IPS-NIHi11 (cell line): ENCODE results near the gene MTA3.
"Not testable (repeated sequence)": the region's sequence is repeated elsewhere in the genome, so short reads cannot be mapped to it uniquely, and the experiment has no call there.

ENCODE experiments used
- DNase-seq: peaks from one replicate; pipeline ENCODE4 v3.0.0; 2012; ENCODE audit warnings: mixed read lengths, low spot score

The MTA3 gene

DNA sequence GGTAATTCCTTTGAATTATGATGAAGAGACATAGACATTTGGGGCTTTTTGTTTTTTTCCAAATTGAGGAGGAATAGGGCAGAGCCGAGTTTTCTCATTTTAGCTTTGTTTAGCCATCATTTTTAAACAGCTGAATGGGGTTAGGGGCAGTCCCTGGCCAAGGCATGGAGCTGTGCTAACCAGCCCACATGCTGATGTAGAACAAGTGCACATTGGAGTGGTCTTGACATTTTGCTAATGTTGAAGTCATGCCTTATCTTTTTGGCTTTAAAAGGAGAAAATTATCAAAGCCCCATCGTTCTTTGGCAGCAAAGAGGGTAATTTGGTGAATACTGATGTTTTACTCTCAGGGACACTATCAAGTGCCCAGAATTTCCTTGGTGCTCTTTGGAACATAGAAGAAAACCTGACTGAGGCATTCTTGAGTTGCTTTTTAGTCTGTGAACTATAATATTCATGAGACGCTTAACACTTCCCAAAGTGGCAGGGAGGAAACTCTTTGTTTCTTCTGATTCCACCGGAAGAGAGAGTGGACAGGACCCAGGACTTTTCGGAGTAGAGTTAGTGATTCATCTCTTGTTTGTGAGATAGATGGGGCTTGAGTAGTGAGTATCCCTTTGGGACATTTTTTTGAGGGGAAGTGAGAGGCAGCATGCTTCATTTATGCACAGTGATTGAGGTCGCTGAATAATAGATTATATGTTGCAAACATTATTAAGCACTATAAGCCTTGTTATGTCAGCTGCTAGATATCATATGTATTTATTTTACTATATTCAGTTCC, 45.0 kb downstream of the MTA3 start:
- DNase-seq, result no peak

DNA sequence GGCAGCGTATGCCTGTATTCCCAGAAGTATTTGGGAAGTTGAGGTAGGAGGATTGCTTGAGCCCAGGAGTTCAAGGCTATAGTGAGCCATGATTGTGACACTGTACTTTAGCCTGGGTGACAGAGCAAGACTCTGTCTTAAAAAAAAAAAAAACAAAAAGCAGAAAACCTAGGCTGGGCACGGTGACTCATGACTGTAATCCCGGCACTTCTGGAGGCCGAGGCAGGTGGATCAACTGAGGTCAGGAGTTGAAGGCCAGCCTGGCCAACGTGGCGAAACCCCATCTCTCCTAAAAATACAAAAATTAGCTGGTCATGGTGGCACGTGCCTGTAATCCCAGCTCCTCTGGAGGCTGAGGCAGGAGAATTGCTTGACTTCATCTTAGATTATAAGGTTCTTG, 46.4 kb downstream of the MTA3 start:
- no peak for DNase-seq

GRCh38 chr2:42618116-42618515, 49.7 kb downstream of the MTA3 start:
- DNase-seq, result no peak

- DNase-seq, result no peak
Measured at GRCh38 chr2:42618972-42619371, 50.5 kb downstream of the MTA3 start.

- DNase-seq, result not testable (repeated sequence)
Measured at GRCh38 chr2:42621626-42622025, 53.2 kb downstream of the MTA3 start.

GRCh38 chr2:42622943-42623676, 54.7 kb downstream of the MTA3 start:
- DNase-seq, result peak; percentile 13

DNA sequence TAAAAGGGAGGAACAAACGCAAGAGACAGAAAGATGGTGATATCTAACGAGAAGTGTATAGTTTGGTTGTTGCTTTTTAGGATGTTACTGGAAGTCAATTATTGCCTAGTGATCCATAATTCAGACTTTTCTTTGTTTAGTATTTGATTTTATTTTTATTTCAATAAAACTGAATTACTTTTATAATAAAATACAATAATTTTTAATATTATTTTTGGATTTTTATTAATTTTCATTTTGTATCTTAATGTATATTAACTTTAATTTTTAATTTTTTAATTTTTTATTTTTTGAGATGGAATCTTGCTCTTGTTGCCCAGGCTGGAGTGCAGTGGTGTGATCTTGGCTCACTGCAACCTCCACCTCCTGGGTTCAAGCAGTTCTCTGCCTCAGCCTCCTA, 55.6 kb downstream of the MTA3 start:
- no peak for DNase-seq

DNA sequence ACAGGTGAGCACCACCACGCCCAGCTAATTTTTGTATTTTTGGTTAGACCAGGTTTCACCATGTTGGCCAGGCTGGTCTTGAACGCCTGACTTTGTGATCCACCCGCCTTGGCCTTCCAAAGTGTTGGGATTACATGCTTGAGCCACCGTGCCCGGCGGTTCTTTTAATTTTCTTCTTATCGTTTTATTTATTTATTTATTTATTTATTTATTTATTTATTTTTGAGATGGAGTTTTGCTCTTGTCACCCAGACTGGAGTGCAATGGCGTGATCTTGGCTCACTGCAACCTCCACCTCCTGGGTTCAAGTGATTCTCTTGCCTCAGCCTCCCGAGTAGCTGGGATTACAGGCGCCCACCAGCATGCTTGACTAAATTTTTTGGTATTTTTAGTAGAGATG, 59.6 kb downstream of the MTA3 start:
- not testable (repeated sequence) for DNase-seq

GRCh38 chr2:42636934-42637333, 68.5 kb downstream of the MTA3 start:
- DNase-seq, result no peak

DNA sequence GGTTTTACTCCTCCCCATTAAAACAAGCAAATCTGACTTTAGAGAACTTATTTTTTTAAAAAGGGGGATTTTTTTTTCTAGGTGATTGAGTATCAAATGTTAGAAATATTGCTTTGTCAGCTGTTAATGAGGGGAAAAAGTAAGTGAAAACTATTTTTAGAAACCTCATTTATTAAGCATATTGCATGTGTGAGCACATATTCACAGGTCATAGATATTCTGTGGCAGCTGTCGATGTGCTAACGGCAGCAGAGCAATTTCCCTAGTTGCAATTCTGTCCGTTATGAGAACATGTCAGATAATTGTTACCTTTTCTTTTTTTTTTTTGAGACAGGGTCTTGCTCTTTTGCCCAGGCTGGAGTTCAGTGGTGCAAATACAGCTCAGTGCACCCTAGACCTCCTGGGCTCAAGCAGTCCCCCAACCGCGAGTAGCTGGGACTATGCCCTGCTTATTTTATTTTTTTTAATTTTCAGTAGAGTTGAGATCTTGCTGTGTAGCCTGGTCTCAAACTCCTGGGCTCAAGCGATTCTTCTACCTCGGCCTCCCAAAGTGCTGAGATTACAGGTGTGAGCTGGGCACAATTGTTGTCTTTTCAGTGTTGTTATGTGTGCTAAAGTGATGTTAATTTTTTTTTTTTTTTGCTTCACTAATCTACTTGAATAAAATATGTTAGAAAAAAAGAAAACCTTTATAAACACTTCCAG, 69.8 kb downstream of the MTA3 start:
- DNase-seq, result no peak

GRCh38 chr2:42639340-42640077, 71.1 kb downstream of the MTA3 start:
- no peak for DNase-seq

- DNase-seq, result no peak
Measured at GRCh38 chr2:42640261-42640660, 71.8 kb downstream of the MTA3 start.

DNA sequence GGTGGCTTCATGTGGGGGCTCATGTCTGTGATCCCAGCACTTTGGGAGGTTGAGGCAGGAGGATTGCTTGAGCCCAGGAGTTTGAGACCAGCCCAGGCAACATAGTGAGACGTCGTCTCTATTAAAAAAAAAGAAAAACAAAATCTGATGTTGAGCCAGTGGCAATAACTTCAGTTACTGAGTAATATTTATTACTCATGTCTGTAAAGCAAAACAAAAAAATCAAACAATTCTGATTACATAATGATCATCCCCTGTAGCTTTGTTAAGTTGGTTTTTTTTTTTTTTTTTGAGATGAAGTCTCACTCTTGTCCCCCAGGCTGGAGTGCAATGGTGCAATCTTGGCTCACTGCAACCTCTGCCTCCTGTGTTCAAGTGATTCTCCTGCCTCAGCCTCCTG, 73.9 kb downstream of the MTA3 start:
- not testable (repeated sequence) for DNase-seq

- DNase-seq, result no peak
Measured at GRCh38 chr2:42645551-42645950, 77.1 kb downstream of the MTA3 start.

DNA sequence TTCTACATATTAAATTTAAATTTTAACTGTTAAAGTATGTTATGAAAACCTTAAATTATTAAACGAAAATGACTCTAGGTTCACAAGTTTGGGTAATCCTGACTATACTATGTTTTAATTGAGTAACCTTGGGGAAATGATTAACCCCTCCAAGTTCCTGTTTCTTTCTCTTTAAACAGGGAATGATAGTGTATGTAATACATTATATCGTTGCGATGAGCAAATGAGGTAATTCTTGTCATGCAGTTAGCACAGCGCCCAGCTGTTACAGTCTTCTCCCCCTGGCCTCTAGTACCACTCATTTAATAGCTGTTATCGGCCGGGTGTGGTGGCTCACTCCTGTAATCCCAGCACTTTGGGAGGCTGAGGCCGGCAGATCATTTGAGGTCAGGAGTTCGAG, 80.4 kb downstream of the MTA3 start:
- DNase-seq, result no peak

DNA sequence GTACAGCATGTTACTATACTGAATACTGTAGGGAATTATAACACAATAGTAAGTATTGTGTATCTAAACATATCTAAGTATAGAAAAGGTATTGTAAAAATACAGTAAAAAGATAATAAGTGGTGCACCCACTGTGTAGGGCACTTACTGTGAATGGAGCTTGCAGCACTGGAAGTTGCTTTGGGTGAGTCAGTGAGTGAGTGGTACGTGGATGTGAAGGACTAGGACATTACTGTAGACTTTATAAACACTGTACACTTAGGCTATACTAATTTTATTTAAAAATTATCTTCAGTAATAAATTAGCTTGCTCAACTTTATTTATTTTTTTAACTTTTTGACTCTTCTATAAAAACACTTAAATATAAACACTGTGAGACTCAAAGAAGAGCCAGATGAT, 82.6 kb downstream of the MTA3 start:
- no peak for DNase-seq

DNA sequence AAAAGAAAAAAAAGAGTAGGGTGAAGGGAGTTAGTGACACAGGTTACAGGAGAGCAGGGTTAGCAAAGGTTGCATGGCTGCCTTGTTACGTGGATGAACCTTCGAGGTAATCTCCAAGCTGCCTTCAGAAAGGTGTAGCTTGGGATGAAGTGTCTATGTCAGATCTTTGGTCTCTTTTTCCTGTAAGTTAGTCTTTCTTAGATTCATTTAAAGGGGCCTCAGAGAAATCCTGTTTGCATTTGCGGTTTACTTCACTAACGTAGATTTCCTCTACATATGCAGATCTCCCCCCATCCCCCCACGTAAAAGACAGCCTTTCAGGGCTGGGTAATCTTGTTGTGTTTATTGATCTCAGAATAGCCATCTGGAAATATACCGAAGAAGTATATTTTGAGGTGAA, 83.7 kb downstream of the MTA3 start:
- DNase-seq, result no peak

- DNase-seq, result no peak
Measured at GRCh38 chr2:42653039-42653438, 84.6 kb downstream of the MTA3 start.

DNA sequence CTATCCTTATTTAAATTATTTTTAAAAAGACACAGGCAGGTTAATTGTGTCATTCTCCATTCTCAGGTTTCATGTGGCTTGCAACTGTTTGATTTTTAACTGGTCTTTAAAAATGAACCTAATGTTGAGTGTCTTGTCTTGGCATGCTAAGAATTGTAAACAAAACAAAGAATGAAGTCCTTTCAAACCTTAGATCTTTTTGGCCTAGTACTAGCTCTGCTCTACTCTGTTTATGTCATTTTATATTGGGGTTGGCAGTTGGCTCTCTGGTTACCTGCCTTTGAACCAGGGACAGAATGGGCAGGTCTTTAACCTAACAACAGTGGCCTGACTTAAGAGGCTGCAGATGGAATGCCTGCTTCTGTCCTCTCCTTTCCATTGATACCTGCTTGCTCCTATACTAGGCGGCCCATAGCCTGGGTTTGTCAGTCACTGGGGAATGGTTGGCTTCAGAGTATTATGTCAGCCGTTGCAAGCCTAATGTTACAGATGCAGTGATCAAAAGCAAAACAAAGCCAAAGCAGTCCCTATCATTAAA, 85.5 kb downstream of the MTA3 start:
- peak; percentile 15 for DNase-seq

DNA sequence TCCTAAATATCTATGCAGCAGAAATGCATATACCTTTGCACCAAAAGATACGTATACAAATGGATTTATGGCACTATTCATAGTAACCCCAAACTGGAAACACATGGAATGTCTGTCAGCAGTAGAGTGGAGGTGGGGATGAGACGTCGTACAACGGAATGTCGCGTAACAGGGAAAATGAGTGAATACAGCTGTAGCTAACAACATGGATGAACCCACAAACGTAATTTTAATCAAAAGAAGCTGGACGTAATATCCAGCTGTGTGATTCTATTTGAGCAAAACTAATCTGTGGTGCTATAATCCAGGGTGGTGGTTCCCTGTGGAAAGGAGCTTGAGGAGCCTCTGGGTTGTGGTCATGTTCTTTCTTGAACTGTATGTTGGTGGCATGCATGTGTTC, 89.9 kb downstream of the MTA3 start:
- no peak for DNase-seq

DNA sequence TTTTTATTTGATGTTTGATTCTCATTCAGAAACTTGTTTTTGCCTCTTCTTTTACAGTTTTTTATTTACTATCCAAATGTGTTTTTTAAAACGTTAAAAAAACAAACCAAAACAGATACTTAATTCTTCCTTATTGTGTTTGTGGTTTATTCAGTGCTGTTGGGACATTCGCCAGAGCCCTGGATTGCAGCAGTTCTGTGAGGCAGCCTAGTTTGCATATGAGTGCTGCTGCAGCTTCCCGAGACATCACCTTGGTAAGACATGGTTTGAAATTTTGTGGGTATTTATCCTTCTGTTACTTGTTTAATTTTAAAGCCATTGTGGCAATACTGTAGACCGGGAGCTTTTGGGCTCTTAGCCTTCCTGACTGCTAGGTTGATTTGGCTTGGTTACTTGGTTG, 91.2 kb downstream of the MTA3 start:
- no peak for DNase-seq
